ENCODE results near the gene PARD3B.

PARD3B gene

GRCh38 chr2:205555566-205556230 lies 1010.4 kb downstream of the PARD3B start:
- no peak overlapping the region for H3K27ac ChIP-seq (ENCODE audit: low read depth, low read length)
- no peaks in the 10 kb centered on the region for H3K36me3 ChIP-seq (ENCODE audit: low read length)
- H3K9ac ChIP-seq (ENCODE audit: low read length), result no peak overlapping the region
- no peaks in the 10 kb centered on the region for H3F3A ChIP-seq (ENCODE audit: insufficient read depth)
- no peak overlapping the region for H2AFZ ChIP-seq (ENCODE audit: low read depth, low read length, severe bottlenecking)
- TF ChIP-seq CTCF (IDR thresholded peaks at IDR 0.05; ENCODE audit: insufficient read depth, low read length, poor library complexity, severe bottlenecking), result no peak
- TF ChIP-seq EZH2phosphoT487 (conservative IDR thresholded peaks at IDR 0.05; ENCODE audit: low read length), result no peak
- H3K4me2 ChIP-seq (ENCODE audit: low read depth, low read length, poor library complexity, severe bottlenecking), result no peak overlapping the region
- H3K4me3 ChIP-seq (ENCODE audit: insufficient read depth, low read length, poor library complexity, severe bottlenecking), result no peak overlapping the region
- H3K9me3 ChIP-seq (ENCODE audit: insufficient read depth, low read length), result no peaks in the 10 kb centered on the region
- H3K79me2 ChIP-seq (ENCODE audit: insufficient read depth, low read length), result no peaks in the 10 kb centered on the region
- no peaks in the 10 kb centered on the region for H3K27me3 ChIP-seq (ENCODE audit: low read length)
- no peaks in the 10 kb centered on the region for H4K20me1 ChIP-seq (ENCODE audit: low read depth, low read length)
- H3K9me2 ChIP-seq (replicated peaks; ENCODE audit: insufficient read depth, low read length), result no peaks in the 10 kb centered on the region

GRCh38 chr2:205556357-205556756 lies 1011.1 kb downstream of the PARD3B start:
- H3F3A ChIP-seq (ENCODE audit: insufficient read depth), result no peaks in the 10 kb centered on the region
- H3K9me3 ChIP-seq (ENCODE audit: insufficient read depth, low read length), result no peaks in the 10 kb centered on the region
- no peak overlapping the region for H3K4me3 ChIP-seq (ENCODE audit: insufficient read depth, low read length, poor library complexity, severe bottlenecking)
- no peak overlapping the region for H3K9ac ChIP-seq (ENCODE audit: low read length)
- no peak overlapping the region for H3K4me2 ChIP-seq (ENCODE audit: low read depth, low read length, poor library complexity, severe bottlenecking)
- no peaks in the 10 kb centered on the region for H3K27me3 ChIP-seq (ENCODE audit: low read length)
- H3K27ac ChIP-seq (ENCODE audit: low read depth, low read length), result no peak overlapping the region
- no peak overlapping the region for H2AFZ ChIP-seq (ENCODE audit: low read depth, low read length, severe bottlenecking)
- TF ChIP-seq CTCF (IDR thresholded peaks at IDR 0.05; ENCODE audit: insufficient read depth, low read length, poor library complexity, severe bottlenecking), result no peak
- TF ChIP-seq EZH2phosphoT487 (conservative IDR thresholded peaks at IDR 0.05; ENCODE audit: low read length), result no peak
- no peaks in the 10 kb centered on the region for H3K9me2 ChIP-seq (replicated peaks; ENCODE audit: insufficient read depth, low read length)
- H4K20me1 ChIP-seq (ENCODE audit: low read depth, low read length), result no peaks in the 10 kb centered on the region
- no peaks in the 10 kb centered on the region for H3K36me3 ChIP-seq (ENCODE audit: low read length)
- no peaks in the 10 kb centered on the region for H3K79me2 ChIP-seq (ENCODE audit: insufficient read depth, low read length)

GRCh38 chr2:205556841-205557539 lies 1011.7 kb downstream of the PARD3B start:
- H3K79me2 ChIP-seq (ENCODE audit: insufficient read depth, low read length), result no peaks in the 10 kb centered on the region
- H2AFZ ChIP-seq (ENCODE audit: low read depth, low read length, severe bottlenecking), result no peak overlapping the region
- no peaks in the 10 kb centered on the region for H3F3A ChIP-seq (ENCODE audit: insufficient read depth)
- no peak for TF ChIP-seq CTCF (IDR thresholded peaks at IDR 0.05; ENCODE audit: insufficient read depth, low read length, poor library complexity, severe bottlenecking)
- no peaks in the 10 kb centered on the region for H3K9me3 ChIP-seq (ENCODE audit: insufficient read depth, low read length)
- peaks cover 3% of the 10 kb centered on the region; the same call in 1 of the 2 replicates for H3K27me3 ChIP-seq (ENCODE audit: low read length)
- no peak overlapping the region for H3K9ac ChIP-seq (ENCODE audit: low read length)
- H3K4me3 ChIP-seq (ENCODE audit: insufficient read depth, low read length, poor library complexity, severe bottlenecking), result no peak overlapping the region
- H3K36me3 ChIP-seq (ENCODE audit: low read length), result no peaks in the 10 kb centered on the region
- no peak overlapping the region for H3K27ac ChIP-seq (ENCODE audit: low read depth, low read length)
- no peak overlapping the region for H3K4me2 ChIP-seq (ENCODE audit: low read depth, low read length, poor library complexity, severe bottlenecking)
- H4K20me1 ChIP-seq (ENCODE audit: low read depth, low read length), result no peaks in the 10 kb centered on the region
- no peaks in the 10 kb centered on the region for H3K9me2 ChIP-seq (replicated peaks; ENCODE audit: insufficient read depth, low read length)

Measured in SU-DHL-6 (cell line).